Measurements from ENCODE around the gene OR52N1. TPM values are rescaled to one million over a fixed set of nuclear protein-coding genes. Genes with fewer than 3 reads are reported as not detected.

Gene OR52N1
- total and polyA plus RNA-seq, 9 donors = 0.23 TPM; not detected in 8

GRCh38 chr11:5746614-5747013 is 44.5 kb downstream of the OR52N1 start:
- Histone ChIP-seq H3K9me3 (no peaks in the 10 kb centered on the region), H3K27ac (no peak overlapping the region), H3K36me3 (no peaks in the 10 kb centered on the region), H3K4me1 (ENCODE audit: insufficient read depth) (no peaks in the 10 kb centered on the region), H3K4me3 (no peak overlapping the region), H3K27me3 (no peaks in the 10 kb centered on the region)
- 64 to 88% (median 77%) methylated on average over 3 of the region's 3 CpGs for WGBS, 3 donors
- no peak for DNase-seq
- intact Hi-C loops (cut with DNase I) = no loop called here
- TF ChIP-seq CTCF (IDR thresholded peaks at IDR 0.05) (no peak), POLR2A (IDR thresholded peaks at IDR 0.05) (no peak), EP300 (IDR thresholded peaks at IDR 0.05) (no peak)

- Histone ChIP-seq H3K4me1 (ENCODE audit: insufficient read depth) (no peaks in the 10 kb centered on the region), H3K27me3 (no peaks in the 10 kb centered on the region), H3K4me3 (no peak overlapping the region), H3K9me3 (no peaks in the 10 kb centered on the region), H3K27ac (no peak overlapping the region), H3K36me3 (no peaks in the 10 kb centered on the region)
- DNase-seq = no peak
- 33 to 71% (median 51%) methylated on average over 1 of the region's 1 CpG for WGBS, 3 donors
- intact Hi-C loops (cut with DNase I) = no loop called here
- TF ChIP-seq EP300 (IDR thresholded peaks at IDR 0.05) (no peak), CTCF (IDR thresholded peaks at IDR 0.05) (no peak), POLR2A (IDR thresholded peaks at IDR 0.05) (no peak)
Observed at GRCh38 chr11:5738431-5738830, 52.6 kb downstream of the OR52N1 start.

GRCh38 chr11:5737670-5738392 is 53.2 kb downstream of the OR52N1 start:
- TF ChIP-seq CTCF (IDR thresholded peaks at IDR 0.05) = no peak
- TF ChIP-seq EP300 (IDR thresholded peaks at IDR 0.05) = no peak
- TF ChIP-seq POLR2A (IDR thresholded peaks at IDR 0.05) = no peak
- H3K27me3 ChIP-seq = no peaks in the 10 kb centered on the region
- WGBS, 3 donors = 66 to 84% (median 80%) methylated on average over 6 of the region's 6 CpGs
- no peaks in the 10 kb centered on the region for H3K9me3 ChIP-seq
- H3K27ac ChIP-seq = no peak overlapping the region
- no peaks in the 10 kb centered on the region for H3K36me3 ChIP-seq
- DNase-seq = no peak
- no peaks in the 10 kb centered on the region for H3K4me1 ChIP-seq (ENCODE audit: insufficient read depth)
- intact Hi-C loops (cut with DNase I) = no loop called here
- no peak overlapping the region for H3K4me3 ChIP-seq

- H3K27me3 ChIP-seq = no peaks in the 10 kb centered on the region
- H3K4me3 ChIP-seq = no peak overlapping the region
- H3K36me3 ChIP-seq = no peaks in the 10 kb centered on the region
- no peak overlapping the region for H3K27ac ChIP-seq
- intact Hi-C loops (cut with DNase I) = no loop called here
- no peaks in the 10 kb centered on the region for H3K9me3 ChIP-seq
- no peaks in the 10 kb centered on the region for H3K4me1 ChIP-seq (ENCODE audit: insufficient read depth)
- no peak for DNase-seq
- TF ChIP-seq POLR2A (IDR thresholded peaks at IDR 0.05) (no peak), CTCF (IDR thresholded peaks at IDR 0.05) (no peak), EP300 (IDR thresholded peaks at IDR 0.05) (no peak)
Observed at GRCh38 chr11:5737091-5737490, 54.0 kb downstream of the OR52N1 start.

Other genes starting within 250 kb of the OR52N1 start
- gene OR52H1, start 242.7 kb downstream of the OR52N1 start, total RNA-seq = 1 to 10 TPM in 3 of 7 donors, under 1 TPM in 4; 0.26 to 3.6 (median 0.89) TPM
- gene OR52H1, start 242.7 kb downstream of the OR52N1 start, polyA plus RNA-seq = under 1 TPM in 1 of 2 donors, not detected in 1; 0.07 TPM
- not detected for gene OR52B6, start 210.4 kb downstream of the OR52N1 start, total RNA-seq
- gene OR52B6, start 210.4 kb downstream of the OR52N1 start, polyA plus RNA-seq = not detected
- 1 to 10 TPM; 2.3 to 6.3 (median 4.2) TPM for gene TRIM6, start 194.6 kb downstream of the OR52N1 start, total RNA-seq
- 1 to 10 TPM; 2.6 to 6.1 TPM for gene TRIM6, start 194.6 kb downstream of the OR52N1 start, polyA plus RNA-seq
- gene TRIM34, start 166.3 kb downstream of the OR52N1 start, total RNA-seq = 1 to 10 TPM; 4.7 to 8.8 (median 6.1) TPM
- 10 to 100 TPM in 1 of 2 donors, 1 to 10 TPM in 1; 7.2 to 16.6 TPM for gene TRIM34, start 166.3 kb downstream of the OR52N1 start, polyA plus RNA-seq
- 10 to 100 TPM; 16.8 to 35.8 (median 24.9) TPM for gene TRIM5, start 106.2 kb downstream of the OR52N1 start, total RNA-seq
- 10 to 100 TPM; 11.8 to 23.8 TPM for gene TRIM5, start 106.2 kb downstream of the OR52N1 start, polyA plus RNA-seq
- 10 to 100 TPM; 31.0 to 77.4 (median 68.5) TPM for gene TRIM22, start 101.5 kb downstream of the OR52N1 start, total RNA-seq
- 10 to 100 TPM; 40.7 to 84.4 TPM for gene TRIM22, start 101.5 kb downstream of the OR52N1 start, polyA plus RNA-seq
- under 1 TPM in 6 of 7 donors, not detected in 1; 0.17 to 0.43 (median 0.24) TPM for gene OR56B1, start 54.8 kb downstream of the OR52N1 start, total RNA-seq
- gene OR56B1, start 54.8 kb downstream of the OR52N1 start, polyA plus RNA-seq = not detected
- under 1 TPM in 4 of 7 donors, not detected in 3; 0.28 to 0.84 (median 0.64) TPM for gene OR52N4, start 37.0 kb downstream of the OR52N1 start, total RNA-seq
- gene OR52N4, start 37.0 kb downstream of the OR52N1 start, polyA plus RNA-seq = under 1 TPM; 0.39 to 0.50 TPM
- gene OR52N5, start 7.9 kb downstream of the OR52N1 start, total RNA-seq = under 1 TPM in 1 of 7 donors, not detected in 6; 0.11 TPM
- not detected for gene OR52N5, start 7.9 kb downstream of the OR52N1 start, polyA plus RNA-seq
- gene OR52N2, start 17.7 kb upstream of the OR52N1 start, total RNA-seq = not detected
- not detected for gene OR52N2, start 17.7 kb upstream of the OR52N1 start, polyA plus RNA-seq
- not detected for gene OR52E6, start 50.6 kb upstream of the OR52N1 start, total RNA-seq
- gene OR52E6, start 50.6 kb upstream of the OR52N1 start, polyA plus RNA-seq = not detected
- gene OR52E8, start 66.4 kb upstream of the OR52N1 start, total RNA-seq = not detected
- gene OR52E8, start 66.4 kb upstream of the OR52N1 start, polyA plus RNA-seq = not detected
- not detected for gene OR52E4, start 89.4 kb upstream of the OR52N1 start, total RNA-seq
- gene OR52E4, start 89.4 kb upstream of the OR52N1 start, polyA plus RNA-seq = not detected
- gene OR52E5, start 101.9 kb upstream of the OR52N1 start, total RNA-seq = not detected
- not detected for gene OR52E5, start 101.9 kb upstream of the OR52N1 start, polyA plus RNA-seq
- not detected for gene OR56A3, start 151.0 kb upstream of the OR52N1 start, total RNA-seq
- not detected for gene OR56A3, start 151.0 kb upstream of the OR52N1 start, polyA plus RNA-seq
- not detected for gene OR56A5, start 177.2 kb upstream of the OR52N1 start, total RNA-seq
- not detected for gene OR56A5, start 177.2 kb upstream of the OR52N1 start, polyA plus RNA-seq
- not detected for gene OR52L1, start 195.7 kb upstream of the OR52N1 start, total RNA-seq
- not detected for gene OR52L1, start 195.7 kb upstream of the OR52N1 start, polyA plus RNA-seq
- under 1 TPM in 2 of 7 donors, not detected in 5; 0.07 to 0.10 TPM for gene OR56A4, start 215.7 kb upstream of the OR52N1 start, total RNA-seq
- not detected for gene OR56A4, start 215.7 kb upstream of the OR52N1 start, polyA plus RNA-seq
- under 1 TPM in 1 of 7 donors, not detected in 6; 0.02 TPM for gene OR56A1, start 239.5 kb upstream of the OR52N1 start, total RNA-seq
- gene OR56A1, start 239.5 kb upstream of the OR52N1 start, polyA plus RNA-seq = not detected